ENCODE data around the gene HARS1. TPM values are rescaled to one million over a fixed set of nuclear protein-coding genes. Genes with fewer than 3 reads are reported as not detected.

HARS1 gene
- total and polyA plus RNA-seq, 2 of the 13 experiments (the other 11 are each of a cell fraction or from before 2014, with no cell fraction given): 36.9 to 66.2 TPM

GRCh38 chr5:140639148-140639981 is 51.8 kb downstream of the HARS1 start, which contains the start of gene TMCO6 (continued):
- TF ChIP-seq SNRNP70 (IDR thresholded peaks at IDR 0.05; ENCODE audit: low read depth, low read length) (no peak), MED8 (CRISPR knock-in tag; IDR thresholded peaks at IDR 0.05; ENCODE audit: insufficient replicate concordance) (no peak), CENPX (CRISPR knock-in tag; IDR thresholded peaks at IDR 0.05) (no peak), ZNF510 (CRISPR knock-in tag; IDR thresholded peaks at IDR 0.05; ENCODE audit: low read depth) (peak; percentile 77; the same call in 1 of the 2 replicates), MEF2D (CRISPR knock-in tag; IDR thresholded peaks at IDR 0.05) (0 out of 2 replicates have a peak, but pooled peaks have one; percentile 61), RAD21 (CRISPR knock-in tag; IDR thresholded peaks at IDR 0.05) (peak; percentile 66; the same call in 1 of the 2 replicates), MLXIP (CRISPR knock-in tag; IDR thresholded peaks at IDR 0.05; ENCODE audit: borderline replicate concordance) (no peak; the same call in 1 of the 2 replicates), CSRNP2 (CRISPR knock-in tag; conservative IDR thresholded peaks at IDR 0.05; ENCODE audit: low read depth) (no peak), SMAD1 (CRISPR knock-in tag; IDR thresholded peaks at IDR 0.05; ENCODE audit: borderline replicate concordance, low read depth) (peak; percentile 37; the same call in 1 of the 2 replicates), CHD2 (IDR thresholded peaks at IDR 0.05; ENCODE audit: low read depth, low read length) (no peak), GMEB1 (CRISPR knock-in tag; IDR thresholded peaks at IDR 0.05; ENCODE audit: borderline replicate concordance) (no peak; the same call in 1 of the 2 replicates), RORA (CRISPR knock-in tag; IDR thresholded peaks at IDR 0.05) (no peak), PRMT3 (CRISPR knock-in tag; IDR thresholded peaks at IDR 0.05; ENCODE audit: borderline replicate concordance, low read depth) (no peak), PHF8 (CRISPR knock-in tag; IDR thresholded peaks at IDR 0.05) (peak; percentile 90), HOMEZ (CRISPR knock-in tag; IDR thresholded peaks at IDR 0.05; ENCODE audit: low read depth) (peak; percentile 36; the same call in 1 of the 2 replicates), MXD1 (CRISPR knock-in tag; IDR thresholded peaks at IDR 0.05) (peak; percentile 91), SYNCRIP (IDR thresholded peaks at IDR 0.05; ENCODE audit: insufficient read depth, low read depth, low read length) (no peak), NFYC (CRISPR knock-in tag; IDR thresholded peaks at IDR 0.05) (no peak; the same call in 1 of the 2 replicates), SCMH1 (CRISPR knock-in tag; IDR thresholded peaks at IDR 0.05; ENCODE audit: borderline replicate concordance) (no peak), NAIF1 (CRISPR knock-in tag; IDR thresholded peaks at IDR 0.05; ENCODE audit: borderline replicate concordance) (no peak)
